Tibial nerve (tissue), 4 donors: Measurements from ENCODE around the gene ZNF714. TPM values are rescaled to one million over a fixed set of nuclear protein-coding genes. Genes with fewer than 3 reads are reported as not detected.

Experiments
- DNase-seq, 2 donors: peaks; one replicate each; pipeline ENCODE4 v3.0.0-alpha.2; 2019; ENCODE audit warnings: low spot score in 2 of 2
- H3K27ac ChIP-seq, 4 donors: fragments of 200-600 bp; sonication (generic) in 3 of 4; one replicate each; pipeline ENCODE4 v1.5.1; 2017 to 2019; ENCODE audit warnings: mild to moderate bottlenecking in 1 of 4
- H3K27me3 ChIP-seq, 2 donors: fragments of 200-600 bp; sonication (generic) in 1 of 2; one replicate each; pipeline versions ENCODE4 v1.5.1 to v1.6.0; 2017 to 2019
- H3K36me3 ChIP-seq, 3 donors: fragments of 200-600 bp; sonication (generic); one replicate each; pipeline ENCODE4 v1.5.1; 2018 to 2019
- H3K4me1 ChIP-seq, 4 donors: fragments of 200-600 bp; sonication (generic) in 3 of 4; one replicate each; pipeline ENCODE4 v1.5.1; 2017 to 2019
- H3K4me3 ChIP-seq, 4 donors: fragments of 200-600 bp; sonication (generic) in 3 of 4; one replicate each; pipeline ENCODE4 v1.5.1; 2017 to 2019; ENCODE audit warnings: mild to moderate bottlenecking in 1 of 4, moderate library complexity in 1 of 4
- H3K9me3 ChIP-seq, 4 donors: fragments of 200-600 bp; sonication (generic) in 3 of 4; one replicate each; pipeline ENCODE4 v1.5.1; 2017 to 2019
- EP300 ChIP-seq, 2 donors: sonication (generic); formaldehyde crosslinking; IDR thresholded peaks; one replicate each; pipeline ENCODE4 v1.6.1; 2017; ENCODE audit warnings: antibody characterized with exemption in 2 of 2, mild to moderate bottlenecking in 1 of 2
- POLR2A ChIP-seq, 2 donors: fragments of 450-650 bp; IDR thresholded peaks; one replicate each; pipeline ENCODE4 v1.6.1; 2017; ENCODE audit warnings: antibody characterized with exemption in 2 of 2, mild to moderate bottlenecking in 2 of 2, moderate library complexity in 2 of 2
- WGBS, 2 donors: methylation state at CpG; one replicate each; pipeline ENCODE4 v1.1.5; 2018; 5-methylcytosine and 5-hydroxymethylcytosine counted together
- small RNA-seq: library from RNA; depleted of rRNA; stranded (forward); fragments of <200 nt; gene quantifications from one replicate; pipeline ENCODE3, GENCODE V24; 2016
- total RNA-seq, 4 donors: library from RNA; depleted of rRNA; stranded (reverse); fragments of >200 nt; gene quantifications; one replicate each; pipeline ENCODE4 v1.1.0, GENCODE V29; 2016
- TF ChIP-seq, protein P1 (sequence below), 5 experiments: fragments of 200-600 bp in 3 of 5; fragments of 450-650 bp in 2 of 5; sonication (generic) in 3 of 5; IDR thresholded peaks; one replicate each; pipeline ENCODE4 v1.5.1; 2016 to 2019; ENCODE audit warnings: antibody characterized with exemption in 5 of 5, mild to moderate bottlenecking in 3 of 5, moderate library complexity in 2 of 5

The ZNF714 gene
- total RNA-seq, 4 donors from 2014 or later: 1.8 to 9.8 (median 5.0) TPM

DNA sequence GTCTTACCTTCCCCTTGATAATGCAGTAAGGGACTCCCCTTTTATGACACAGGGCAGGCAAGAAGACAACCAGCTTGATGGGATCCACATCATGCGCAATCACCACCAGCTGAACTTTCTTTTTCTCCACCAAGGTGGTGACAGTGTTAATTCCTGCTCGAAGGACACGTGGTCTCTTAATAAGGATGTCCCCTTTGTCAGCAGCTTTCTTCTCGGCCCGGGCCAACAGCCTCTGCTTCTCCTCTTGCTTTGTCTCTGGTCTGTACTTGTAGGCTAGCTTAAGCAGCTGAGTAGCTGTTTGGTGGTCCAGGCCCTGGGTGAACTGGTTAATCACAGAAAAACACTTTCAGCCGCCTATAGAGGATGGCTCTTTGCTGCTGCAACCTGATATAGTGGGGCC is 67.9 kb downstream of the ZNF714 start:
- no peak for DNase-seq
- H3K9me3 ChIP-seq: no peaks in the 10 kb centered on the region
- no peak overlapping the region for H3K4me3 ChIP-seq
- 98 to 99% methylated on average over 6 of the region's 6 CpGs for WGBS, 2 donors
- no peaks in the 10 kb centered on the region for H3K4me1 ChIP-seq
- H3K36me3 ChIP-seq: peaks cover 0 to 90% (median 3%) of the 10 kb centered on the region in 3 donors
- TF ChIP-seq POLR2A (IDR thresholded peaks at IDR 0.05): no peak
- TF ChIP-seq, protein P1, sequence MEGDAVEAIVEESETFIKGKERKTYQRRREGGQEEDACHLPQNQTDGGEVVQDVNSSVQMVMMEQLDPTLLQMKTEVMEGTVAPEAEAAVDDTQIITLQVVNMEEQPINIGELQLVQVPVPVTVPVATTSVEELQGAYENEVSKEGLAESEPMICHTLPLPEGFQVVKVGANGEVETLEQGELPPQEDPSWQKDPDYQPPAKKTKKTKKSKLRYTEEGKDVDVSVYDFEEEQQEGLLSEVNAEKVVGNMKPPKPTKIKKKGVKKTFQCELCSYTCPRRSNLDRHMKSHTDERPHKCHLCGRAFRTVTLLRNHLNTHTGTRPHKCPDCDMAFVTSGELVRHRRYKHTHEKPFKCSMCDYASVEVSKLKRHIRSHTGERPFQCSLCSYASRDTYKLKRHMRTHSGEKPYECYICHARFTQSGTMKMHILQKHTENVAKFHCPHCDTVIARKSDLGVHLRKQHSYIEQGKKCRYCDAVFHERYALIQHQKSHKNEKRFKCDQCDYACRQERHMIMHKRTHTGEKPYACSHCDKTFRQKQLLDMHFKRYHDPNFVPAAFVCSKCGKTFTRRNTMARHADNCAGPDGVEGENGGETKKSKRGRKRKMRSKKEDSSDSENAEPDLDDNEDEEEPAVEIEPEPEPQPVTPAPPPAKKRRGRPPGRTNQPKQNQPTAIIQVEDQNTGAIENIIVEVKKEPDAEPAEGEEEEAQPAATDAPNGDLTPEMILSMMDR (IDR thresholded peaks at IDR 0.05): no peak
- H3K27me3 ChIP-seq: no peaks in the 10 kb centered on the region
- no peak overlapping the region for H3K27ac ChIP-seq

DNA sequence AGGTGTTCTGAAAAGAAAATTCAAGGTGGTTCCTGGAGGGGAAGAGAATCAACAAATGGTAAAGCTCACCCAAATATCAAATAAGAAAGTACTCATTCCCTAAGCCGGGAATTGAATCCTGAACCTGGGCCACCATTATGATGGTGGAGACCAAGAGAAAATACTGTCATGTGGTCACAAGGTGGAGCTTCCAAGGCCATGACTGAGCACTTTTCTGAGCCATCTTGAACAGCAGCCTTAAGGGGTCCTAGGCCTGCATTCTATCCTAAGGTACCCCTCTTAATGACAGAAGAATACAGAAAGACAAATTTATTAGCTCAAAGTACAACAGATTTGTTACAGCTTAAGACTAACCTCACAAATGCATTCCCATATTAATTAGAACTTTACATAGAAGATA is 69.5 kb downstream of the ZNF714 start:
- Histone ChIP-seq H3K9me3 (no peaks in the 10 kb centered on the region), H3K27me3 (no peaks in the 10 kb centered on the region), H3K4me3 (no peak overlapping the region), H3K4me1 (no peaks in the 10 kb centered on the region), H3K27ac (no peak overlapping the region), H3K36me3 (peaks cover 0 to 85% (median 3%) of the 10 kb centered on the region in 3 donors)
- TF ChIP-seq, protein P1 (IDR thresholded peaks at IDR 0.05): no peak
- TF ChIP-seq EP300 (IDR thresholded peaks at IDR 0.05): no peak
- no peak for TF ChIP-seq POLR2A (IDR thresholded peaks at IDR 0.05)
- DNase-seq: no peak
- 100% methylated on average over 1 of the region's 1 CpG for WGBS, 2 donors

DNA sequence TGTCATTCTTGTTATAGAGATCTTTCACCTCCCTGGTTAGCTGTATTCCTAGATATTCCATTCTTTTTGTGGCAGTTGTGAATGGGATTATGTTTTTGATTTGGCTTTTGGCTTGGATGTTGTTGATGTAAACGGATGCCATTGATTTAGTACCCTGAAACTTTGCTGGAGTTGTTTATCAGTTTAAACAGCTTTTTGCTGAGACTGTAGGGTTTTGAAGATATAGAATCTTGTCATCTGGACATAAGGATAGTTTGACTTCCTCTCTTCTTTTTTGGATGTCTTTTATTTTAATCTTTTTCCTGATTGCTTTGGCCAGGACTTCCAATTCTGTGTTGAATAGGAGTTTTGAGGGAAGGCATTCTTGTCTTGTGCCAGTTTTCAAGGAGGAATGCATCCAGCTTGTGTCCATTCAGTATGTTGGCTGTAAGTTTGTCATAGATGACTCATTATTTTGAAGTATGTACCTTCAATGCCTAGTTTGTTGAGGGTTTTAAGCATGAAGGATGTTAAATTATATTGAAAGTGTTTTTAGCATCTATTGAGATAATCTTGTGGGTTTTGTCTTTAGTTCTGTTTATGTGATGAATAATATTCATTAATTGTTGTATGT is 76.6 kb downstream of the ZNF714 start:
- no peak overlapping the region for H3K27ac ChIP-seq
- H3K27me3 ChIP-seq: no peaks in the 10 kb centered on the region
- H3K9me3 ChIP-seq: peaks cover 0 to 6% (median 0%) of the 10 kb centered on the region in 4 donors
- DNase-seq: no peak
- H3K4me1 ChIP-seq: peaks cover 0 to 4% (median 0%) of the 10 kb centered on the region in 4 donors
- H3K36me3 ChIP-seq: peaks cover 0 to 59% (median 0%) of the 10 kb centered on the region in 3 donors
- WGBS, 2 donors: 59 to 64% methylated on average over 1 of the region's 1 CpG
- no peak overlapping the region for H3K4me3 ChIP-seq
- TF ChIP-seq, protein P1 (IDR thresholded peaks at IDR 0.05): no peak

DNA sequence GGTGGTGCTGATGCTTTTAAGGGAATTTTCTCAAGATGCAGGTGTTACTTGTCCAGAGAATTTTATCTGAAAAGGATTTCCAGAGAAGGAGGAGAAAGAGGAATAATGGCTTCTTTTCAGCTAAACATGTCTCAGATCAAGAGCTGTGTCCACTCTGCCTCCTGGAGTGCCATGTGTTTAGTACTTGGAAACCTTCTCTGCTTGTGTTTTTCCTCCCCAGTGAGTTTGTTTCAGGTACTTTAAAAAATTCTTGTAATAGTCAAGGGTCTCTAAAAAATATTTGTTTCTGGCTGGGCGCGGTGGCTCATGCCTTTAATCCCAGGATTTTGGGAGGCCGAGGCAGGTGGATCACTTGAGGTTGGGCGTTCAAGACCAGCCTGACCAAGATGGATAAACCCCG is 82.5 kb downstream of the ZNF714 start:
- H3K4me3 ChIP-seq: no peak overlapping the region
- no peak overlapping the region for H3K27ac ChIP-seq
- TF ChIP-seq, protein P1 (IDR thresholded peaks at IDR 0.05): no peak
- no peak for TF ChIP-seq POLR2A (IDR thresholded peaks at IDR 0.05)
- H3K9me3 ChIP-seq: no peaks in the 10 kb centered on the region
- H3K4me1 ChIP-seq: no peaks in the 10 kb centered on the region
- WGBS, 2 donors: 96 to 99% methylated on average over 5 of the region's 5 CpGs
- DNase-seq: no peak
- no peaks in the 10 kb centered on the region for H3K27me3 ChIP-seq
- peaks cover 0 to 71% (median 0%) of the 10 kb centered on the region in 3 donors for H3K36me3 ChIP-seq

DNA sequence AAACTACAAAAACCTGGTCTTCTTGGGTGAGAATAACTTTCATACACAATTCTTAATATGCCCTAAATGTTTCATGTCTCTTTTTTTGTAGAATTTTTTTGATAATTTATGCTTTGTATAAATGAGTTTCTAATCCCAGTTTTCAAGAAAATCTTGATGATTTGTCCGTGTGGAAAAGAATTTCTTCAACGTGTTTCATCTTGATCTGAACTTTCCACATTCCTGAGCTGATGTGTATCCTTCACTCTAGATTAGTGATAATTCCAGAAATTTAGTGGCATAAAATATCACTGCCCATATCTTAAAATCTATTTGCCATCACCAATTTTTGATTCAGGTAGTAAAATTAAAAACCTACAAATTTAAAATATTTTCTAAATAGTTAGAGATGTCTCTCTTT is 84.4 kb downstream of the ZNF714 start:
- Histone ChIP-seq H3K27me3 (no peaks in the 10 kb centered on the region), H3K9me3 (no peaks in the 10 kb centered on the region), H3K4me3 (no peak overlapping the region), H3K36me3 (peaks cover 0 to 75% (median 0%) of the 10 kb centered on the region in 3 donors), H3K27ac (no peak overlapping the region), H3K4me1 (no peaks in the 10 kb centered on the region)
- WGBS, 2 donors: 74 to 88% methylated on average over 2 of the region's 2 CpGs
- no peak for DNase-seq
- TF ChIP-seq EP300 (IDR thresholded peaks at IDR 0.05) (no peak), POLR2A (IDR thresholded peaks at IDR 0.05) (no peak)
- TF ChIP-seq, protein P1 (IDR thresholded peaks at IDR 0.05): no peak

Small RNA genes lying within 50 kb of the gene (small RNA-seq; reads per million reads assigned to genes)
- gene RNA5SP469: not detected

Other genes with a start within 250 kb of the ZNF714 start
- 10 to 100 TPM in 2 of 4 donors, 1 to 10 TPM in 2; 5.7 to 13.2 (median 9.1) TPM for gene ZNF85, start 159.0 kb upstream of the ZNF714 start, total RNA-seq
- 10 to 100 TPM in 3 of 4 donors, 1 to 10 TPM in 1; 8.8 to 36.9 (median 18.8) TPM for gene ZNF430, start 61.5 kb upstream of the ZNF714 start, total RNA-seq
- gene ZNF431, start 59.8 kb downstream of the ZNF714 start, total RNA-seq: 10 to 100 TPM in 3 of 4 donors, 1 to 10 TPM in 1; 5.9 to 20.4 (median 15.6) TPM
- 10 to 100 TPM; 32.4 to 48.2 (median 39.9) TPM for gene ZNF708, start 247.2 kb downstream of the ZNF714 start, total RNA-seq